T-helper 1 cell (primary cell): ENCODE measurements around the gene PHKB.
"Not testable (repeated sequence)": the region's sequence is repeated elsewhere in the genome, so short reads cannot be mapped to it uniquely, and the experiment has no call there.

Source experiments
- DNase-seq, 5 donors: peaks; one replicate each; pipeline ENCODE4 v3.0.0-alpha.2; 2012 to 2020
- total RNA-seq, 4 donors: gene quantifications; one replicate each; lab custom pipeline; 2026; lab: John Stamatoyannopoulos, UW

Gene PHKB
- total RNA-seq = 34.0 to 68.6 (median 53.0) reads per million in 4 donors

GRCh38 chr16:47460711-47461597 is at the start of gene PHKB, which contains the start of gene ITFG1:
TSS of gene PHKB (plus strand) at chr16:47461331. CDS start at chr16:47461351, 20 bp downstream.
TSS of gene ITFG1 (minus strand) at chr16:47461063. CDS start at chr16:47461045, 18 bp downstream.
- DNase-seq = peak; percentile 92 to 97 (median 93)

GRCh38 chr16:47413041-47413440 is 48.1 kb upstream of the PHKB start:
- no peak for DNase-seq

- DNase-seq = no peak
Observed at GRCh38 chr16:47416869-47417268, 44.3 kb upstream of the PHKB start.

GRCh38 chr16:47424846-47425245 is 36.3 kb upstream of the PHKB start:
- no peak for DNase-seq

- DNase-seq = no peak
Observed at GRCh38 chr16:47426806-47427205, 34.3 kb upstream of the PHKB start.

- no peak for DNase-seq
Observed at GRCh38 chr16:47431960-47432359, 29.2 kb upstream of the PHKB start.

GRCh38 chr16:47434274-47434673 is 26.9 kb upstream of the PHKB start:
- DNase-seq = not testable (repeated sequence)

- DNase-seq = not testable (repeated sequence)
Observed at GRCh38 chr16:47440066-47440465, 21.1 kb upstream of the PHKB start.

GRCh38 chr16:47442884-47443283 is 18.2 kb upstream of the PHKB start:
- DNase-seq = not testable (repeated sequence)

GRCh38 chr16:47446431-47446830 is 14.7 kb upstream of the PHKB start:
- DNase-seq = no peak

- no peak for DNase-seq
Observed at GRCh38 chr16:47448830-47449575, 12.1 kb upstream of the PHKB start.

GRCh38 chr16:47449788-47450187 is 11.3 kb upstream of the PHKB start:
- no peak for DNase-seq

GRCh38 chr16:47458331-47458730 is 2.8 kb upstream of the PHKB start:
- DNase-seq = no peak

- no peak for DNase-seq
Observed at GRCh38 chr16:47459603-47460002, 1.5 kb upstream of the PHKB start.

GRCh38 chr16:47460359-47460710 is 796 bp upstream of the PHKB start:
- DNase-seq = no peak

GRCh38 chr16:47461598-47462266 is 601 bp downstream of the PHKB start:
- peak in 1 of 5 donors; percentile 42 for DNase-seq

- DNase-seq = no peak
Observed at GRCh38 chr16:47463771-47464624, 2.9 kb downstream of the PHKB start.

- no peak for DNase-seq
Observed at GRCh38 chr16:47465919-47466630, 4.9 kb downstream of the PHKB start.

GRCh38 chr16:47467501-47467900 is 6.4 kb downstream of the PHKB start:
- no peak for DNase-seq

- not testable (repeated sequence) for DNase-seq
Observed at GRCh38 chr16:47468070-47468689, 7.0 kb downstream of the PHKB start.

GRCh38 chr16:47469227-47469626 is 8.1 kb downstream of the PHKB start:
- no peak for DNase-seq
